ENCODE results near the gene HOPX. TPM values are rescaled to one million over a fixed set of nuclear protein-coding genes. Genes with fewer than 3 reads are reported as not detected.
A peak's percentile ranks its signal among the peaks of the same experiment; 100 is the strongest.
"Not testable (repeated sequence)": the region's sequence is repeated elsewhere in the genome, so short reads cannot be mapped to it uniquely, and the experiment has no call there.

The HOPX gene
- total RNA-seq, 1 experiment from 2014 or later: not detected

DNA sequence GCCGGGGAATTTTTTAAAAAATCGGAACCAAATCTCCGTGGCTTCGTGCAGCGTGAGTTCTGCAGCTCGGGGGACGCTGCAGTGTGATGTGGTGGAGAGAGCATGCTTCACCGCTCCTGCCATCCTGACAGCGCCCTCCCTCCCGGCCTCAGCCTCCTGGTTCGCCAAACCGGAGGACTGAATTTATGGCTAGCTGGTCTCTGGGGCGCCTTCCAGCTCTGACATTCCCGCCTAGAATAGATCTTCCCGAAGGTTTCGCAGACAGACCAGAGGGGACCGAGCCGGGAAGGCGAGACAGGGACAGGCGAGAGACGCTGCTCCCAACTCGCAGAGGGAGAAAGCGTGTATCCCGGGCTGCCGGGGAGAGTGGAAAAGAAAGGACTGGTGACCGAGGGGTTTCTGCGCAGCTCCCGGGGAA, 25.9 kb downstream of the HOPX start:
- DNase-seq (ENCODE audit: low read depth): no peak

DNA sequence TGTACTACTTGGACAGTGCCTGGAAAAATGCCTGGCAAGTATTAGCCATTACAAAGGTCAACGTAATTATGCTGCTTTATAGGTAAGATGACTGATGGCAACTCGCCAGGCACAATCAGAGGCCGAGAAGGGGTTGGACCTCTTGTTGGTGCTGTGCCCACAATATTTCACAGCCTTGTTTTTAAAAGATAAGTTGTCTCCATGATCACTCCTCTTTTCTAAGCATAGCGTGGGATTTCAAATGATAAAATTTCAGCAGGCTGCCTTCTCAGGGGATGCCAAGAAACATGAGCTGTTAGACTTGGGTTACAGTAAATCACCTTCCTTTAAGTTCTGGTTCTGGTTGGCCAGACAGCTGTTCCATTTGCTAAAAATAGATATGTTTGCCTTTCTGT, 26.9 kb downstream of the HOPX start:
- no peak for DNase-seq (ENCODE audit: low read depth)

DNA sequence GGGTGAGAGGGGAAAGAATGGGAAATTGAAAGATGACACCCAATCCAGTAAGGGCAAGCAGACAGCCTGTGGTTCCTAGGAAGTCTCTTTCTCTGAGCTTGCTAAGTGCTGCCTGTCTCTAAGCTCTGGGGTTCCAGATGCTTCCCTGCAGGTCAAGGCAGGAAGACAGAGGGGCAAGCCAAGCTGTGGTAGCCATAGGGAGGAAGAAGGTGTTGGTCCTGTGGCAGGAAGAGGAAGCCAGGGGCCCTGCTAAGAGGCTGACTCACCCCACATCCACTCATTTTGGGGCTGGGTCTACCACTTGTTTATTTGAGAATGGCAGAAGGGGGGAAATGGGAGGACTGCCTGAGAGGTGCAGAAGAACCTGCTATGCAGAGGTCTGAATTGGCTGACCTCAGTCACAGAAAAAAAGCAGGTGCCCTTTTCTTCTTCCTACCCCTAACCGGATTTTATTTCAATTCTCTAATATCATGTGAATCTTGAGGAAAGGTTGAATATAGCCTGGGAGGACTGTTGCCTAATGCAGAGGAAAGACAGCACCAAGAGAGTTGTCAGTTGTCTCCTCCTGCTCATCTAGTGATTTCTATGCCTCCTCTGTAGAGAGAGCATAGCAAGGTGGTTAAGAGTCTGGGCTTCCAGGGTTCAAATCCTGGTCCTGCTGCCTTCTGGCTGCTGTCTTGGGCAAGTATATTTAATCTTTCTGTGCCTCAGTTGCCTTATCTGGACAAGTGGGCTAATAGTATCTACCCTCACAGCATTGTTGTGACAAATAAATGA, 27.4 kb downstream of the HOPX start:
- no peak for DNase-seq (ENCODE audit: low read depth)

DNA sequence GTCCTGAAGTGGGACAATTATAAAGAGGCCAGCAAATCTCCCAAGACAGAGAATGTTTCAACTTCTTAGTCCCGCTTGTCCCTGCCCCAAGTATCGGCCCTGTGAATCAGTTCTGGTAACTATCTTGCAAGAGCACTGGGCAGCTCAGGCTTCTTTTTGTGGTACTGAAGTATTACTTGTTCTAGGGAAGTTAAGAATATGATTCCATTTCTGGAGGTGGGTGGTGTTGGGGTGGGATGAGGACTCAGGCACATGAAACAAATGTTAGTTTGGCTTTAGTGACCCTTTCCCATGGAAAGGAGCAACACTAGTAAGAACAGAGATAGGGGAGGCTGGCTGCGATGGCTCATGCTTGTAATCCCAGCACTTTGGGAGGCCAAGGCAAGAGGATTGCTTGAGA, 28.9 kb downstream of the HOPX start:
- DNase-seq (ENCODE audit: low read depth): no peak

DNA sequence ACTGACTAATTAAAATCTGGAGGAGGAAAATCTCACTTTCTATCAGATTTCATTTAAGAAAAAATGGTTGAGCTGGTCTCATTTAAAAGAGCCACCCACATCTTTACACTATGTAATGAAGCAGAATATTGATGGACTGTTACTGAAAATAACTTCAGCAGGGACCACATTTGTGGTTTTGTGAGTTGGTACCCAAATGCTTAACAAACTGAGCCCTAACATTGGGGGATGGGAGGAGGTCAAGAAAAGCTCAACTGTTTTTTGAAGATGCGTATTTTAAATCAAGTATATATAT, 30.1 kb downstream of the HOPX start:
- no peak for DNase-seq (ENCODE audit: low read depth)

DNA sequence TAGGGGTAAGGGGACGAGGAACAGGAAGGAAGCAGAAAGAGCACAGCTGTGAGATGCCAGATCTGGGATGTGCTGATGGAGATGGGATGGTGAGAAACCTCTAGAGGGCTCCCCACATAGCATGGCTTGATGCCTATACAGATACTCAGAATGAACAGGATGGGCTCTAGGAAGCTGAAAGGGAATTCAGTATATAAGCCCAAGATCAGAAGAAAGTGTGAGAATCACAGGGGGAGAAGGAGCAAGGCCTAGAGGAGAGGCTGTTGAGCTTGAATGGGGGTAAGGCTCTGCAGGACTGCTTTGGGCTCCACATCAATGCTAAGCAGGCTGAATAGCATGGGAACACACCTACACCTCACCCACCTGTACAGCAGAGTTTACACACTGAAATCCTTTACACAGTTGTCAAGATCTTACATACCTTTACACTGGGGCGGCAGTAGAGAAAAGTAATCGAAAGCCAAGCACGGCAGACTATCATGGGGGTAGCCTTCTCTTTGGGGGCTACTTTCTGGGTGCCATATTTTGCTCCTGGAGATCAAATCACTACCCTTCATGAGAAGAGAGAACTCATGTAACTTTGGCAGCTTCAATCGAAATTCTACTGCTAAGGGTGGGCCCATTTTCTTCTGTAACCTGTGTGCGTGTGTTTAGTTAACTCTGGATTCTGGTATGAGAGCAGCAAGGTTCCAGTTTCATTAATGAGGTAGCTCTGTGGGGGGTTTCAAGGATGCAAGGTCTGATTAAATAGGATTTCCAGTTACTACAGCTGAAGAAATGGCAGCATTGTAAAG, 30.6 kb downstream of the HOPX start:
- DNase-seq (ENCODE audit: low read depth): no peak

DNA sequence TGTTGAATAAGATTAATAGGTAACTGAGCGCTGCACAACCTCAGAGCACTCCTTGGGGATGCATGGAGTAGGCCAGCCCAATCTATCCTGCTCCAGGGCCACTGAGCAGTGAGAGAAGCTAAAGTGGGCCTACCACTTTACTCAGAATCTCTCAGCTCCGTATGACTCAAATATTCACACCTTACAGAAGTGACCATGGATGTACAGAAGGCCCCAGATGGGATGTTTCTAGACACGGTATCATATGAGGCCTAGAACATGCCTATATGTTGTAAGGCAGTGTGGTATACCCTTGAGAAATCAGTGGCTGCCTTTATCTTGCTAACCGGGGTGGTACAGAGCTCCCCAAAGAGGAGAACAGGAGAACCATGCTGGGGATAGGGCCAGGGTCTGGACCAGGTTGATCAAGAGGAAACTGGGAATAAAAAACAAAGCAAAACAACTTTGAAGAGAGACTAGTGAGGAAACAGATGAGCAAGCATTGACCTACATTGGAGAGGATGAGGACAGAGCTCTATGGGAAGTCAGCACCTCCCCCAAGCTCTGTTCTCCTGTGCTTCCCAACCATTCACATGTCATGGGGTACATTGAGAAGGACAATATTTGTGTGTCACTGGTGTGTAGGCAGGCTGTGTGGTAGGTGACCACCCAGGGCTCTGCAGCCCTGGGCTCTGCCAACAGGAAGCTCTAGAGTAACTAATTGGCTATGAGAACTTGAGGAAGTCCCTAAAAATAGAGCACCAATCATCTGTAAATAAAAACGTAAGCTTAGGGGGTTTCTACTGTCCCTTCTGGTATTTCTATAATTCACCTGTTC, 31.4 kb downstream of the HOPX start:
- DNase-seq (ENCODE audit: low read depth): no peak

DNA sequence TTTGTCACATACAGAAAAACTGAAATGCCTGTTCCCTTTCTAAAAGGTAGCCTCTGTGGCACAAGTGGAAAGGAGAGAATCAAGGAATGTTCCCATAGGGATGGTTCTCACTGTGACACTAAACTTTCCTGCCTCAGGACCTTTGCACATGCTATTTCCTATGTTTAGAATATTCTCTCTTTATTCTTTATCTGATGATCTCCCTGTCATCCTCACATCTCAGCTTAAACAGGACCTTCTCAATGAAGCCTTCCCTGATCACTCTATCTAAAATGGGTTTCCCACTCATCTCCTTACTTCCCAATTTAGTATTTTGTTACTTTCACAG, 32.3 kb downstream of the HOPX start:
- DNase-seq (ENCODE audit: low read depth): no peak

DNA sequence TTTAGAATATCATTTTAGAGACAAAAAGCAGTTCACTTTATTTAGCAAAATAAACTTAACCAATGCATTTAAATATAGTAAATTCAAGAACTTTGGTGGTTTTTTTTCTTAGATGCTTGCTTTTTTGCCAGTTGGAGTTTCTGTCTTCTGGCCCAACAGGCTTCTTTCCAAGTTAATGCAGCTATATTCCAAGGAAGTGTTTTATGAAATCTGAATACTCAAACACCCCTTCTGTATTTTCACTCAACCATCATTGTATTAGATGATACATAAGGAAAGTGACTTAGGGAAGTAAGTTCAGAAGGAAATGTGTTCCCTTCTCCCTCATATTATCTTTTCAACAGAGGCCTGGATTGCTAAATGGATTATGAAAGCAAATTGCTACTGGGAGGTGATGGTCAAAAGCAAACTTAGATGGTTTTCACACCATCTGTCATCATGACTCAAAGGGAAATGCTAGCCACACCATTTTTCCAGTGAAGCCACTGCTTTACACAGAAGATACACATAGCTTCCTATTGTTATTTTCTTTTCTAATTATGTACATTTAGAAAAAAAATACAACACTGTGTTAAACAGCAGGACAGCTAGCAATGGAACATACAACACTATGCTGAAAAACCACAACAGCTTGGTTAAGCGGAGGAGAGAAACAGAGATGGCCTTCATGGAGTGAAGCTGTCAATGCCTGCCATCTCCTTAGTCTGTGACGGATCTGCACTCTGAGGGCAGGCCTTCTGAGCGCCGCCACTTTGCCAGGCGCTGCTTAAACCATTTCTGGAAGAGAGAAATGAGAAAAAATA, 32.9 kb downstream of the HOPX start:
- no peak for DNase-seq (ENCODE audit: low read depth)

DNA sequence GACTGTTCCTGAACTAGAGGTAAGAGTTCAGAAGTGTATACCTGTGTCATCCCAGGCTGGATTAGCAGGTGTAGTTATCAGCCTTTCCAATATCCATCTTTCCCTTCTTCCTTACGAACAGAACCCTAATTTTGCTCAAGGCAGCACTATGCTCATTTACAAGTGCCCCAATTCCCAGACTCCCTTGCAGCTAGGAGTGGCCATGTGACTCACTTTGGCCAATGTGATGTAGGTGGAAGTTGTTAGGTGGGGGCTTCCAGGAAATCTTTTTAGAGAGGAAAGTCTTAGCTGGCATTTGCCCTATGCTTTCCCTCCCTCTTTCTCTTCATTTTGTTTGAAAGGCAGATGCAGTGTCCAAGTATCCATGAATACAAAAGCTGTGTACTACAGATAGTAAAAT, 34.8 kb downstream of the HOPX start:
- DNase-seq (ENCODE audit: low read depth): no peak

DNA sequence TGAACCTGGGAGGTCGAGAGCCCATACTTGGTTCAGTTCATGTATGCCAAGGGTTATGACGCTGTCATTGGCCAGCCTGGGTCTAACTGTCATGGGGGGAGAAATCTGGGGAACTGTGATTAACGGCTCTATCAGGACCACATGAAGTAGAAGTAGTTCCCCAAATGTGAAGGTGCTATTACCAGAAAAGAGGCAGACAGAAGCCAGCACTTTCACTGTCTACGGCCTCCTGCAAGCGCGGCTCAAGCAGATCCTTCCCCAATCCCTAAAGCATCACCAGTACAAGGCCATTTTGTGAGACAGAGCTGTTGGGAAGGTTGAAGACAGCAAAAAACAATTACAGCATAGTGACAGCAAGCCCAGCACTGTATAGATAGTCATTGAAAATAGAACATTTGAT, 37.5 kb downstream of the HOPX start:
- no peak for DNase-seq (ENCODE audit: low read depth)

DNA sequence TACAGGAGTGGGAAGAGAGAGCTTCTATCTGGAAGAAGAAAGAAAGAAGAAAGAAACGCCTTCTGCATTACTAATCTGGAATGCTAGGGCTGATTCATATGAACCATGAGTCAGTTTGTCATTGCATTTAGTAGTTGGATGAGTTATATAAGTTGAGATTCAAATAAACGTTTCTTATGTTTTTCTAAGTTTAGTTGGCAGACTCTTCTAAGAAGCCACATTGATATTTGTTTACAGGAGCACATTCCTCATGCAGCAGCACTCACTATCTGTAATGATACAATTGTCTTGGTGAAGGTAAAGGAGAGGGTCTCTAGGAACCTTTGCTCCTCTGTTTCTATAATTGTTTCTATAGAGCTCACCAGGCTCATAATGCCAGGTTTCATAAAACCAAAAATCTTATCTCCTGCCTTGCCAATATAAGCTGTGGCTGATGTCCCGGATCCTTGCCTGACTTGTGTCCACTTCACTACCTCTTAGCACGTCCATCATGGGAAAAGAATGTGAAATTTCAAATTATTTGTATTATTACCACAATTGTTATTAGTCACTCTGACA, 39.5 kb downstream of the HOPX start:
- peak; percentile 72 for DNase-seq (ENCODE audit: low read depth)

DNA sequence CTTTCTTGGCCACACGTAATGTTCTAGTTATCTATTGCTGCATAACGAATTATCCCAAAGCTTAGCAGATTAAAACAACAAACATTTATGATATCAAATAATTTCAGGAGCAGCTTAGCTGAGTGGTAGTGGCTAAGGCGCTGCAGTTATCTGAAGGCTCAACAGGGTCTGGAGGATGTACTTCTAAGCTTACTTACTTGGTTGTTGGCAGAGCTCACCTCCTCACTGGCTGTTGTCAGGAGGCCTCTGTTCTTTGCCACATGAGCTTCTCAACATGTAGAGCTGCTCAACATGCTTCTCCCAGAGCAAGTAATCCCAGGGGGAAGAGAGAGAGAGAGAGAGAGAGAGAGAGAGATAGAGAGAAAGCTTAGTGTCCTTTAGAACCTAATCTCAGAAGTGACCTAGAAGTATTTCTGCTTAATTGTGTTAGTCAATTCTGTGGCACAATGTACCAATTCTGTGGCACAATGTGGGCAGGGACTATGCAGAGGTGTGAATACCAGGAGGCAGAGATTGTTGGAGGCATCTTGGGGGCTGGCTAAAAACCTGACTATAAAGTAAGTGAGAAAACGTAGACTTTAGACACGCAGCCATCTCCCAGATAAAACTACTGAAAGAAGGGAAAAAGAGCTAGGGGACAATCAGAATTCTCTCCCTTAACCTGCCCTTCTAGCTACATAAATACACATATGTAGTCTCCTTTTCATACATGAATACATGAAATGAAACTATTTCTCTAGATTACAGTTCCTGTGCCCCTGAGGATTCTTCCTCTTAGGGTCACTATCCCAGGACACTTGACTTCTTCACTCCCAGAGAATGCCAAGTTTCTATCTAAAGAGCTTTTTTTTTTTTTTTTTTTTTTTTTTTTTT, 40.2 kb downstream of the HOPX start:
- no peak for DNase-seq (ENCODE audit: low read depth)

DNA sequence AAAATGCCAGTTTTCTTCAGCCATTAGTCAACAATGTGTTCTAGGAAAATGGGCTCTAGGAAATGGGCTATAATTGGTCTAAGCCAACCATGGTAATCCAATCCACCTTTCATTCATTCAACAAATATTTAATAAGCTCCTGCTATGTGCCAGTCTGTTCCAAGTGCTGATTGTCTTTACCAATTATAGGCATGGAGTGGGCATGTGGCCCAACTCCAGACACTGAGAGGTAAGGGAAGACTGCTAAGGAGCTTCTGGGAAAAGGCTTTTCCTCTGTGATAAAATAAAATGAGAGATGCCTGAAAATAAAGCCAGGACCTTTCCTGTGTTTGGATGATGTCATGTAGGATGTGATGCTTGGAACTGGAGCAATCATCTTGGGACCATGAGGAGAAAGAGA, 43.3 kb downstream of the HOPX start:
- no peak for DNase-seq (ENCODE audit: low read depth)

DNA sequence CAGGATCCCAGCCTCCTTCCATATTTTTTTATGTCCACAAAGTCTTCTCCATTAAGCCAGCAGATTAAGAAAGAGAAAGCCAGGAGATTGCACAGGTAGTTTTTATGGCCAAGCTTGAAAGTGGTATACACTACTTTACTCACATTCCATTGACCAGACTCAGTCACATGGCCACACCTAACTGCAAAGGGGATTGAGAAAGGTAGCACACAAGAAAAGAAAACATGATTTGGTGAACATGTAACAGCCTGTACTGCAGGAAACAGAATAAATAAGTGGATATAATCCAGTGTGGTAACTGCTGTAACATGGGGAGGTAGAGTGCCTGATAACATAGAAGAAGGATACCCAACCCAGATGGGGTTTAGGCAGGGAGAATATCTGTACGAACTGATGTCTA, 43.9 kb downstream of the HOPX start:
- DNase-seq (ENCODE audit: low read depth): no peak

DNA sequence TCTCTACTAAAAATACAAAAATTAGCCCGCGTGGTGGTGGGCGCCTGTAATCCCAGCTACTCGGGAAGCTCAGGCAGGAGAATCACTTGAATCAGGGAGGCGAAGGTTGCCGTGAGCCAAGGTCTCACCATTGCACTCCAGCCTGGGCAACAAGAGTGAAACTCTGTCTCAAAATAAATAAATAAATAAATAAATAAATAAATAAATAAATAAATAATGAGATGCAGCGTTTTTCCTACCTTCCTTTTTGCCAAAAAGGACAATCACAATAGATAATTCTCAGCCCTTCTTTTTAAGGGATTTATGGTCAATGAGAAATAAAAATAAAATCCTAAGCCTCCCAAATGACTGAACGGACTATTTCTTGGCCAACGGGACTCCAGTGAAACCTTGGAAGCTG, 46.1 kb downstream of the HOPX start:
- DNase-seq (ENCODE audit: low read depth): not testable (repeated sequence)

DNA sequence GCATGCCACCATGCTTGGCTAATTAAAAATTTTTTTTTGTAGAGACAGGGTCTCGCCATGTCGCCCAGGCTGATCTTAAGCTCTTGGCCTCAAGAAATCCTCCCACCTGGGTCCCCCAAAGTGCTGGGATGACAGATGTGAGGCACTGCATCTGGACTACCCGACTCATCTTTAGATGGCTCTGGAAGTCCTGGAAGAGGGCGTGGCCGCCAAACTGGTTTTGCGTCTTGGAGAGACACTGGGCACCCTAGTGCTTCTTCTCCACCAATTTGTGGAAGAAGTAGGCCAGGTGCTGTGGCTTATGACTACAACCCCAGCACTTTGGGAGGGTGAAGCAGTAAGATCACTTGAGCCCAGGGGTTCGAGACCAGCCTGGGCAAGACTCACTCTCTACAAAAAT, 47.6 kb downstream of the HOPX start:
- no peak for DNase-seq (ENCODE audit: low read depth)

DNA sequence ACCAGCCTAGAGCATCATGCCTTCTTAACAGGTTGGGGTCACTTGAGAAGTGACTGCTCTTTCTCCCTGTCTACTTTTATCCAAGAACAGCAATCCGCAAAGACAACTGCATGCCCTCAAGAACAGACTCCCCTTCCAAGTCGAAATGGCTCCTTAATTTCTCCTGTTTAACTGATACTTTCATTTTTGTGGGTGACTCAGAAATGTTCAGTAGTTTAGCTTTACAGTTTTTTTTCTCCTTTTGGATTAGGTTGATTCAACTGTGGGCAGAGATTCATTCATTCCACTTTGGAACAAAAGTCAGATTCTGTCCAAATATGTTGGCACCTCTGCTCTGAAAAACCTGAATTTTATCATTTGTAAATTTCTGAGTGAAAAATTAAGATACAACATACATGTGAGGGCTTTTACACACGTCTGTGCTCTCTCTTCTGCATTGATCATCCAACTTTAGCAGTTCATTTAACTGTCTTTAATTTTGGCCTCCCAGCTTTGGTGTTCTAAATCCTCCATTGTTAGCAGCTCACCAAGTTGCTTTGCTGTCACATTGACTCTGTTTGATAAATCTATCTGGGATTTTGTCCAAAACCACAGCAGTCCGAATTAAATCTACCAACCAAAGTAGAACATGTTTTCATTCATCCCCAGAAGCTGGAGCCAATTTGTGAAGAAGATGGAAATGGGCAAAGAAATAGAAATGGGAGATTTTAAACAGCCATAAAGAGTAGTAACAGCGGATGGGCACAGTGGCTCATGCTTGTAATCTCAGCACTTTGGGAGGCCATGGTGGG, 50.0 kb downstream of the HOPX start:
- DNase-seq (ENCODE audit: low read depth): peak; percentile 61

DNA sequence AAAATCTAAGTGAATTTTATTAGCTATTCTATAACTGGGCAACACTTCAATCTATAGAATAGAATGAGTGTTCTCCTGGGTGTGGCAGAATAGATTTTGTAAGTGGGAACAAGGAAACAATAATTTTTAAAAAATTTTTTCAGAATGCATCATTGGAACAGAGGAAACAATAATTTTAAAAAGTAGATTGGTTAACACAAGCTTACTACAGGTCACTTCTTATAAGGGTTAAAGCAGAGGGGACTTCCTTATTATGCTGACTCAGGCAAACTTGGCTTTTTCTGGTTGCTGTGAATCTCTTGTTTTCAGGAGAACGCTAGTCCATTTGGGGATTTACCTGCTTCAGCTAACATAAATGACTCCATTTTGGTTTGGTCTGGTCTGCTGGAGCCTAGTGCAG, 52.5 kb downstream of the HOPX start:
- DNase-seq (ENCODE audit: low read depth): no peak

DNA sequence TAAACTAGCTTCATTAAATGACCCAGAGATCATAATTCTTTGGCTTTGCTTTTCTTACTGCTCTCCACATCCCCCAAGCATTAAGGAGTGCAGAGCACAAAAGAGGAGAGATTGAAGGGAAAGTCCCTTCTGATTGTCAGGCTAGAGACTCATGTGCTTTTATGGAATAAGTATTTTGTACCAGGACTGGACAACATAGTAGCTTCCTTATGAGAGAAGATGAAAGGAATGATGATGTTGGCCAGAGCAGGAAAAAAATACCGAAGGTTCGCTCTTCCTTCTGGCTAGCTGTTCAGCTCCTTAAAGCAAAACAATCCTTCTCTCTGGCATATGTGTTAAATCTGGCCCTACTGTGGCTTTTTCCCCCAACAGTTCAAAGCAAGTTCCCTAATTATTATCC, 53.1 kb downstream of the HOPX start:
- DNase-seq (ENCODE audit: low read depth): no peak

Data from RPMI7951 (cell line).